Measurements from ENCODE around the gene PTPRM. TPM values are rescaled to one million over a fixed set of nuclear protein-coding genes. Genes with fewer than 3 reads are reported as not detected.

The PTPRM gene
- polyA plus RNA-seq, 1 experiment, result 81.1 TPM

DNA sequence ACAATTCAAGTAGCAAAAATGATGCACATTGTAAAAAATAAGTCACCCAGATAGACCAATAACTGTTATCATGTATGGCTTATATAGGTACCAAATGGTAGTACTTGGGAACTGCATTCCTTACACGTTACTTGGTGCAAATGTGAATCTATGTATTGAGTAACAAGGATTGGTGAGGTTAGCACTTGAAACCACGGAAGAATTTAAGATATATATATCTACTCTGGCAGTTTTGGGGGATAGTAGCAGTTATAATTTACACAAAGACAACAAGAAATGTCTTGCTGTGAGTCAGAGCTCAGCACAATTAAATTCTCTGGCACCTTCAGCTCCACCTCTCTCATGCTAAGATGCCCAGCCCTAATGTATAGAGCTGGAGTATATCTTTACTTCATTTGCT lies 682.7 kb downstream of the PTPRM start:
- TF ChIP-seq, protein P1, sequence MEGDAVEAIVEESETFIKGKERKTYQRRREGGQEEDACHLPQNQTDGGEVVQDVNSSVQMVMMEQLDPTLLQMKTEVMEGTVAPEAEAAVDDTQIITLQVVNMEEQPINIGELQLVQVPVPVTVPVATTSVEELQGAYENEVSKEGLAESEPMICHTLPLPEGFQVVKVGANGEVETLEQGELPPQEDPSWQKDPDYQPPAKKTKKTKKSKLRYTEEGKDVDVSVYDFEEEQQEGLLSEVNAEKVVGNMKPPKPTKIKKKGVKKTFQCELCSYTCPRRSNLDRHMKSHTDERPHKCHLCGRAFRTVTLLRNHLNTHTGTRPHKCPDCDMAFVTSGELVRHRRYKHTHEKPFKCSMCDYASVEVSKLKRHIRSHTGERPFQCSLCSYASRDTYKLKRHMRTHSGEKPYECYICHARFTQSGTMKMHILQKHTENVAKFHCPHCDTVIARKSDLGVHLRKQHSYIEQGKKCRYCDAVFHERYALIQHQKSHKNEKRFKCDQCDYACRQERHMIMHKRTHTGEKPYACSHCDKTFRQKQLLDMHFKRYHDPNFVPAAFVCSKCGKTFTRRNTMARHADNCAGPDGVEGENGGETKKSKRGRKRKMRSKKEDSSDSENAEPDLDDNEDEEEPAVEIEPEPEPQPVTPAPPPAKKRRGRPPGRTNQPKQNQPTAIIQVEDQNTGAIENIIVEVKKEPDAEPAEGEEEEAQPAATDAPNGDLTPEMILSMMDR (IDR thresholded peaks at IDR 0.05; ENCODE audit: low read depth, low read length), result no peak
- H3K27ac ChIP-seq (ENCODE audit: low read depth, low read length), result no peak overlapping the region
- POLR2A ChIA-PET, result no interaction called here
- H3K27me3 ChIP-seq (ENCODE audit: control insufficient read depth, insufficient read depth, low read length), result no peaks in the 10 kb centered on the region
- H3K4me3 ChIP-seq (ENCODE audit: low read depth, low read length), result no peak overlapping the region
- no peak for DNase-seq (ENCODE audit: low read depth, low spot score)
- CTCF ChIA-PET, result no interaction called here
- H3K9me3 ChIP-seq (ENCODE audit: control insufficient read depth, insufficient read depth, low read length), result no peaks in the 10 kb centered on the region

DNA sequence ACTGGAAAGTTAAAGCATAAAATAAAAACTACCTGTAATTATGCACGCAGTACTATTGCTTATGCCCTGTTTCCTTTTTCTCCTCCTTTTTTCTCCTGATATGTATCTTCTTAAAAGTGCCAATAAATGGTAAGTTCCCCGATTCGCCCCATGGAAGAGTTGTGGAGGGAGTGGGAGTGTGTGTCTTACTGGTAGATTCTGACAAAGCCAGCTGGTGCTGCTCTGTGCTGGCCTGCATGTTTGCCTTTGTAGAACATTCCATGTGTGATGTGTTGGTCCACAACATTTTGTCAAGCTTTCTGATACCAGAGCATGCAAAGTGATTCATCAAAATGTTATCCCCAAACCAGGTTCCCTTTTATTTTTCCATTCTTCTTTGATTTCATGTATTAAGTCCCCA lies 685.3 kb downstream of the PTPRM start:
- TF ChIP-seq, protein P1 (IDR thresholded peaks at IDR 0.05; ENCODE audit: low read depth, low read length), result no peak
- no peaks in the 10 kb centered on the region for H3K27me3 ChIP-seq (ENCODE audit: control insufficient read depth, insufficient read depth, low read length)
- no peak for DNase-seq (ENCODE audit: low read depth, low spot score)
- no peak overlapping the region for H3K27ac ChIP-seq (ENCODE audit: low read depth, low read length)
- H3K9me3 ChIP-seq (ENCODE audit: control insufficient read depth, insufficient read depth, low read length), result no peaks in the 10 kb centered on the region
- H3K4me3 ChIP-seq (ENCODE audit: low read depth, low read length), result no peak overlapping the region
- ChIA-PET POLR2A (no interaction called here), CTCF (interaction anchor here (1.6 kb wide), 1 partner anchor 463 kb away, joined by 3 read pairs; no protein-coding TSS in a partner anchor)

DNA sequence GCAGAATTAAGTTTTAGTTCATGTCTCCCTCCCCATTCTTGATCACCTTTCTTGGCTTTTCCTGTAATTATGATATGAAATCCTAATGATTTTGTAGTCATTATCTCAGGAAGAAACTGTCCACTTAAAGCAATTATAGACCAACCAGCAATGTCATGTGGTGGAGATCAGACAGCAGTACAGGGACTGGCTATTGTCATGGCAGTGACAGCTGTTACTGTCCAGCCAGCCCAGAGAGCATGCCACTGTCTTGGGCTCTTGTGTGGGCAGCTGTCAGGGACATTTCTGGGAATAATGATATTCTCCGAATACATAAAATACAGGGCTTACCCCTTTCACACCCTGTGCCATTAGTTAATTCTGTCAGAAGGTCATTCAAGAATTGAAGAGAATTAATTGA lies 686.8 kb downstream of the PTPRM start:
- TF ChIP-seq, protein P1 (IDR thresholded peaks at IDR 0.05; ENCODE audit: low read depth, low read length), result no peak
- ChIA-PET CTCF (no interaction called here), POLR2A (interaction anchor here (1.2 kb wide), 1 partner anchor 12 kb away, joined by 3 read pairs; no protein-coding TSS in a partner anchor)
- Histone ChIP-seq H3K27me3 (ENCODE audit: control insufficient read depth, insufficient read depth, low read length) (no peaks in the 10 kb centered on the region), H3K4me3 (ENCODE audit: low read depth, low read length) (no peak overlapping the region), H3K27ac (ENCODE audit: low read depth, low read length) (no peak overlapping the region), H3K9me3 (ENCODE audit: control insufficient read depth, insufficient read depth, low read length) (no peaks in the 10 kb centered on the region)
- DNase-seq (ENCODE audit: low read depth, low spot score), result no peak

DNA sequence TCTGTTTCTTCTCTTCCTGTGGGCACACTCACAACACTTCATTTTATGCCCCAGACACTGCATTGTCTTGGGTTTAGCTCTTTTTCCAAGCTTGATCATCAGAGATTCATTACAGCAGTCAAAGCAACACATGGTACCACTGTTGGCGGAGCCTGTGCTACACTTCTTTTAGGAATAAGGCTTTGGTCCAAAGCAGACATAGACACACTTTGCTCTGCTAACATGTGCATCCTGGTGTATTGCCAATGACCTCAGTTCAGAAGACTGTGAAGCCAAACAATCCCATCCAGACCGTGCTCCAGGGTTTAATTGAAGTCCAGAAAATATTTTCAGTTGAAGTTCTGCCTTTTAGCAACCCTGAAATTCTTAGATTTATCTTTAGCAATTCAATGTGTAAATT lies 687.5 kb downstream of the PTPRM start:
- H3K9me3 ChIP-seq (ENCODE audit: control insufficient read depth, insufficient read depth, low read length), result no peaks in the 10 kb centered on the region
- H3K27me3 ChIP-seq (ENCODE audit: control insufficient read depth, insufficient read depth, low read length), result no peaks in the 10 kb centered on the region
- DNase-seq (ENCODE audit: low read depth, low spot score), result peak; percentile 15
- ChIA-PET POLR2A (interaction anchor here (1.2 kb wide), 1 partner anchor 13 kb away, joined by 3 read pairs; no protein-coding TSS in a partner anchor), CTCF (no interaction called here)
- no peak overlapping the region for H3K4me3 ChIP-seq (ENCODE audit: low read depth, low read length)
- TF ChIP-seq, protein P1 (IDR thresholded peaks at IDR 0.05; ENCODE audit: low read depth, low read length), result no peak
- H3K27ac ChIP-seq (ENCODE audit: low read depth, low read length), result no peak overlapping the region

DNA sequence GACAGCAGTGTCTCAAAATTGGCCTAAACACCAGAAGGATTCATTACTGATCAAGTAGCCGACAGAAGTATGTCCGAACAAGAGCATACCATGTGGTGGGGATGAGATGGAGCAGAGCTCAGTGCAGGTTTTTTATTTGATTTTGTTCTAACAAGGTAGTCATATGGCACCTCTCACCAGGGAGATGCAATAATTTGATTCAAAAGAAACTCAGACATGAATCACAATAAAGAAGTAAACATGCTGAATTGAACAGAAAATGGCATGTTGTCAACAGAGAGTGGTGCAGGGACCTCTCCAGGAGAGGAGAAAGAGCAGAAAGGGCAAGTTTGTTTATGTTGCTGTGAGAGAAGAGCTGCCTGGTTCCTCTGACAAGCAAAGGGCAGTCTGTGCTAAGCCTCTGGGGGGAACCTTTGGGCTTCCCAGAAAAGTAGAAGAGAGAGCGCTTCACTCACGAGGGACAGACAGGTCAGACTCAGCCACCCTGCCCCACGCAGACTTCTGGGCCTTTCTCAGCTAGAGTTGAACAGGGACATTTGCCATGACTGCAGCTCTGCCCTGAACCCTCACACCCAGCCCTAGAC lies 690.8 kb downstream of the PTPRM start:
- no peaks in the 10 kb centered on the region for H3K27me3 ChIP-seq (ENCODE audit: control insufficient read depth, insufficient read depth, low read length)
- CTCF ChIA-PET, result no interaction called here
- no peak overlapping the region for H3K27ac ChIP-seq (ENCODE audit: low read depth, low read length)
- no peak for DNase-seq (ENCODE audit: low read depth, low spot score)
- no peak overlapping the region for H3K4me3 ChIP-seq (ENCODE audit: low read depth, low read length)
- POLR2A ChIA-PET, result interaction anchor here (0.5 kb wide), 1 partner anchor 146 kb away, joined by 3 read pairs; no protein-coding TSS in a partner anchor
- H3K9me3 ChIP-seq (ENCODE audit: control insufficient read depth, insufficient read depth, low read length), result no peaks in the 10 kb centered on the region
- TF ChIP-seq, protein P1 (IDR thresholded peaks at IDR 0.05; ENCODE audit: low read depth, low read length), result no peak
